GM20000 (cell line): ENCODE measurements around the gene MYZAP.

Experiments
- DNase-seq: peaks from one replicate; pipeline ENCODE4 v3.0.0; 2012; ENCODE audit warnings: low spot score
- TF ChIP-seq, protein P1 (sequence below): IDR thresholded peaks from 2 replicates; pipeline ENCODE4 v1.5.1; 2012; ENCODE audit warnings: mild to moderate bottlenecking, control low read depth; ENCODE audit errors: extremely low read depth, missing control alignments

MYZAP gene

GRCh38 chr15:57706405-57707209 lies 114.9 kb downstream of the MYZAP start, which contains the start of gene POLR2M:
TSS of gene POLR2M (plus strand) at chr15:57706714. CDS start at chr15:57706843, 129 bp downstream.
- DNase-seq: peak; percentile 87
- TF ChIP-seq, protein P1, sequence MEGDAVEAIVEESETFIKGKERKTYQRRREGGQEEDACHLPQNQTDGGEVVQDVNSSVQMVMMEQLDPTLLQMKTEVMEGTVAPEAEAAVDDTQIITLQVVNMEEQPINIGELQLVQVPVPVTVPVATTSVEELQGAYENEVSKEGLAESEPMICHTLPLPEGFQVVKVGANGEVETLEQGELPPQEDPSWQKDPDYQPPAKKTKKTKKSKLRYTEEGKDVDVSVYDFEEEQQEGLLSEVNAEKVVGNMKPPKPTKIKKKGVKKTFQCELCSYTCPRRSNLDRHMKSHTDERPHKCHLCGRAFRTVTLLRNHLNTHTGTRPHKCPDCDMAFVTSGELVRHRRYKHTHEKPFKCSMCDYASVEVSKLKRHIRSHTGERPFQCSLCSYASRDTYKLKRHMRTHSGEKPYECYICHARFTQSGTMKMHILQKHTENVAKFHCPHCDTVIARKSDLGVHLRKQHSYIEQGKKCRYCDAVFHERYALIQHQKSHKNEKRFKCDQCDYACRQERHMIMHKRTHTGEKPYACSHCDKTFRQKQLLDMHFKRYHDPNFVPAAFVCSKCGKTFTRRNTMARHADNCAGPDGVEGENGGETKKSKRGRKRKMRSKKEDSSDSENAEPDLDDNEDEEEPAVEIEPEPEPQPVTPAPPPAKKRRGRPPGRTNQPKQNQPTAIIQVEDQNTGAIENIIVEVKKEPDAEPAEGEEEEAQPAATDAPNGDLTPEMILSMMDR: no peak

DNA sequence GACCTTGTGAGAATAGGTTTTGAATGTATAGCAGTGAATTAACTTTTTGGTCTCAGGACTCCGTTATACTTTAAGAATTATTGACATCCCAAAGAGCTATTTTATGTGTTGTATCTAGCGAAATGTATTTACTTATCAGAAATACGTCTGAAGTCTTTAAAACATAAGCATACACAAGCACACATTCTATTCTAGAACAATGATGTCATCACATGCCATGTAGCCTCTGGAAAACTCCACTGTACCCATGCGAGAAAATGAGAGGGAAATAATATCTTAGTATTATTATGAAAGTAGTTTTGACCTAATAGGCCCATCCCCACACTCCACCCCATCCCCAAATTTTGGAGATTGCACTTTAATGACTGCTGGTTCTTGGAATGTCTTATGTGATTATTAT lies 116.3 kb downstream of the MYZAP start:
- TF ChIP-seq, protein P1: no peak
- DNase-seq: no peak

- TF ChIP-seq, protein P1: no peak
- DNase-seq: no peak
Measured at GRCh38 chr15:57718309-57718708, 126.6 kb downstream of the MYZAP start.

GRCh38 chr15:57720867-57721266 lies 129.2 kb downstream of the MYZAP start:
- no peak for DNase-seq
- TF ChIP-seq, protein P1: no peak

DNA sequence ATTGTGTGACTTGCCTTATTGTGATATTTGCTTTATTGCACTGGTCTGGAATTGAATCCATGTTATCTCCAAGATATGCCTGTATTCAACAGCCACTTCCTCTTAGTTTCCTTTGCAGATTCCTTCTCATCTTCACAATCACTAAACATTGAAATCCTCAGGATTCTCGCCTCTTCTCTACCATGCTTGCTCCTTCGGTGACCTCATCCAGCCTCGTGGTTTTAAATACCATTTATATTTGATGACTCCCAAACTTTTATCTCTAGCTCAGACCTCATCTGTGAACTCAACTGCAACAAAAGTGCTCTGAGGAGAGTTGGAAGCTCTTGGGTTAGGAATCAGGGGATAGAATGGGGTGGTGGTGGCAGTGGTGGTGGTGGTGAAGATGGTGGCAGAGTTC lies 134.7 kb downstream of the MYZAP start:
- DNase-seq: no peak
- TF ChIP-seq, protein P1: no peak

DNA sequence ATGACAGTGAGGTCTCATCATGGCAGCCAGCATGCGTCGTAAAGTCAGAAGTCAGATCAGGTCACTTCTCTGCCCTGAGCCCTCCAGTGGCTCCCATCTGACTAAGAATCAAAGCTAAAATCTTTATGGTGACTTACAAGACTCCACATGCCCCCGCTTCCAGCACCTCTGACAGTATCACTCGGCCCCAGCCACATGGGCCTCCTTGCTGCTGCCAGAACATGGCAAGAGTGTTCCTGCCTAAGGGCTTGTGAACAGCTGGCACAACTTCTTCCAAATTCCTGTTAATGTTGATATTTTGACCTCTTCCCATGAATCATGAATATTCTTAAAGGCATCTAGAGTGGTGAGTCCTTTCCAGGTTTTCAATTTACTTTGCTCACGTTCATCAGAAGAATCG lies 135.3 kb downstream of the MYZAP start:
- TF ChIP-seq, protein P1: no peak
- no peak for DNase-seq

- DNase-seq: no peak
- TF ChIP-seq, protein P1: no peak
Measured at GRCh38 chr15:57728436-57728835, 136.7 kb downstream of the MYZAP start.
